HEK293 (cell line): Measurements from ENCODE around the gene RYR2.

ENCODE experiments used
- PBX3 ChIP-seq: sonication (generic); formaldehyde crosslinking; IDR thresholded peaks from 2 replicates; pipeline ENCODE4 v1.8.1; 2022; ENCODE audit warnings: mild to moderate bottlenecking, moderate library complexity, missing genetic modification reagents
- ZNF518A ChIP-seq: fragments of 450-650 bp; formaldehyde crosslinking; conservative IDR thresholded peaks from 2 replicates; pipeline ENCODE4 v1.5.1; 2016; ENCODE audit warnings: low read depth, missing biosample characterization, missing genetic modification characterization

GRCh38 chr1:237133921-237134320 lies 91.9 kb downstream of the RYR2 start:
- TF ChIP-seq PBX3 (CRISPR knock-in tag) (no peak), ZNF518A (no peak)
